Large intestine (tissue), 3 donors: ENCODE data around the gene FAM131A. TPM values are rescaled to one million over a fixed set of nuclear protein-coding genes. Genes with fewer than 3 reads are reported as not detected.
A peak's percentile ranks its signal among the peaks of the same experiment; 100 is the strongest.

Experiments used
- DNase-seq, 2 donors: peaks; one replicate each; pipeline versions ENCODE4 v3.0.0 to v3.0.0-alpha.2; 2013
- H3K27ac ChIP-seq: one replicate; pipeline ENCODE4 v1.5.1; 2013; ENCODE audit warnings: low read length
- H3K27me3 ChIP-seq: 2 replicates; pipeline ENCODE4 v1.6.1; 2013; ENCODE audit warnings: low read length; ENCODE audit not compliant: control insufficient read depth, insufficient read depth
- H3K36me3 ChIP-seq: 2 replicates; pipeline ENCODE4 v1.6.1; 2013; ENCODE audit warnings: low read length; ENCODE audit not compliant: control insufficient read depth, insufficient read depth
- H3K4me1 ChIP-seq: one replicate; pipeline ENCODE4 v1.6.1; 2013; ENCODE audit warnings: low read length; ENCODE audit not compliant: control insufficient read depth, insufficient read depth
- H3K4me3 ChIP-seq: one replicate; pipeline ENCODE4 v1.5.1; 2013; ENCODE audit warnings: low read length
- H3K9me3 ChIP-seq: one replicate; pipeline ENCODE4 v1.6.1; 2013; ENCODE audit warnings: mild to moderate bottlenecking, low read depth, low read length, moderate library complexity; ENCODE audit not compliant: control insufficient read depth
- WGBS: methylation state at CpG from one replicate; pipeline ENCODE4 v1.1.5; 2013; ENCODE audit warnings: low lambda C conversion rate; ENCODE audit not compliant: insufficient coverage; 5-methylcytosine and 5-hydroxymethylcytosine counted together
- polyA plus RNA-seq: library from polyadenylated mRNA; unstranded; fragments of 120-200 nt; gene quantifications from one replicate; pipeline ENCODE4 v1.2.1, GENCODE V29; 2013

Gene FAM131A
- polyA plus RNA-seq, 1 donor: 14.9 TPM

- Histone ChIP-seq H3K27ac (peak overlapping the region; percentile 99), H3K4me3 (peak overlapping the region; percentile 93), H3K4me1 (peaks cover 30% of the 10 kb centered on the region), H3K27me3 (no peaks in the 10 kb centered on the region), H3K36me3 (peaks cover 33% of the 10 kb centered on the region), H3K9me3 (no peaks in the 10 kb centered on the region)
- peak; percentile 99 for DNase-seq
- WGBS: no CpG with 5 or more reads among the region's 68 CpGs
Observed at GRCh38 chr3:184362668-184363546, 25.5 kb downstream of the FAM131A start.

GRCh38 chr3:184366619-184367289 is 29.4 kb downstream of the FAM131A start:
- peak; percentile 58 to 85 for DNase-seq
- Histone ChIP-seq H3K27me3 (no peaks in the 10 kb centered on the region), H3K9me3 (no peaks in the 10 kb centered on the region), H3K36me3 (peaks cover 39% of the 10 kb centered on the region), H3K27ac (peak overlapping the region; percentile 71), H3K4me1 (peaks cover 11% of the 10 kb centered on the region), H3K4me3 (no peak overlapping the region)
- no CpG with 5 or more reads among the region's 5 CpGs for WGBS

DNA sequence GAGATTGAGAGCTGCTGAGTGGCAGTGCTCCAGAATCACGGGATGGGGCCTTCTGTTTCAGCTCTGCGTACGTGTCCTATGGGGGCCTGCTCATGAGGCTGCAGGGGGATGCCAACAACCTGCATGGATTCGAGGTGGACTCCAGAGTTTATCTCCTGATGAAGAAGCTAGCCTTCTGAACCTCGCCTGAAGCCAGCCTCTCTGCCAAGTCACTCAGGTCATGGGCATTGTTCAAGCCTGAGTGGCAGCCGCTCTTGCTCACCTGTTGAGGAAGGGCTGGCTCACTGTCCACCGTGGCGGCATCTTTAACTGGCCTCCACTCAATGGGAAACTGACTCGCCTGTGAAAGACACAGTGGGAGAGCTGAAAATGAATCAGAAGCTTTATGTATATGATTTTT is 30.7 kb downstream of the FAM131A start:
- no peak overlapping the region for H3K4me3 ChIP-seq
- no CpG with 5 or more reads among the region's 9 CpGs for WGBS
- peaks cover 39% of the 10 kb centered on the region for H3K36me3 ChIP-seq
- H3K4me1 ChIP-seq: peaks cover 11% of the 10 kb centered on the region
- no peaks in the 10 kb centered on the region for H3K27me3 ChIP-seq
- no peak overlapping the region for H3K27ac ChIP-seq
- no peaks in the 10 kb centered on the region for H3K9me3 ChIP-seq
- DNase-seq: no peak

- Histone ChIP-seq H3K4me1 (peaks cover 11% of the 10 kb centered on the region), H3K4me3 (no peak overlapping the region), H3K27ac (no peak overlapping the region), H3K27me3 (peaks cover 3% of the 10 kb centered on the region), H3K36me3 (peaks cover 39% of the 10 kb centered on the region), H3K9me3 (no peaks in the 10 kb centered on the region)
- WGBS: no CpG with 5 or more reads among the region's 3 CpGs
- no peak for DNase-seq
Observed at GRCh38 chr3:184368586-184369183, 31.3 kb downstream of the FAM131A start.

- Histone ChIP-seq H3K27me3 (peaks cover 11% of the 10 kb centered on the region), H3K27ac (no peak overlapping the region), H3K4me1 (peaks cover 5% of the 10 kb centered on the region), H3K9me3 (no peaks in the 10 kb centered on the region), H3K36me3 (peaks cover 24% of the 10 kb centered on the region), H3K4me3 (no peak overlapping the region)
- WGBS: no CpG with 5 or more reads among the region's 5 CpGs
- peak; percentile 83 to 85 for DNase-seq
Observed at GRCh38 chr3:184371570-184372018, 34.2 kb downstream of the FAM131A start.

- no CpG with 5 or more reads among the region's 8 CpGs for WGBS
- Histone ChIP-seq H3K36me3 (peaks cover 21% of the 10 kb centered on the region), H3K9me3 (no peaks in the 10 kb centered on the region), H3K4me1 (peaks cover 2% of the 10 kb centered on the region), H3K27ac (no peak overlapping the region), H3K4me3 (no peak overlapping the region), H3K27me3 (peaks cover 16% of the 10 kb centered on the region)
- no peak for DNase-seq
Observed at GRCh38 chr3:184372296-184372821, 35.0 kb downstream of the FAM131A start.

DNA sequence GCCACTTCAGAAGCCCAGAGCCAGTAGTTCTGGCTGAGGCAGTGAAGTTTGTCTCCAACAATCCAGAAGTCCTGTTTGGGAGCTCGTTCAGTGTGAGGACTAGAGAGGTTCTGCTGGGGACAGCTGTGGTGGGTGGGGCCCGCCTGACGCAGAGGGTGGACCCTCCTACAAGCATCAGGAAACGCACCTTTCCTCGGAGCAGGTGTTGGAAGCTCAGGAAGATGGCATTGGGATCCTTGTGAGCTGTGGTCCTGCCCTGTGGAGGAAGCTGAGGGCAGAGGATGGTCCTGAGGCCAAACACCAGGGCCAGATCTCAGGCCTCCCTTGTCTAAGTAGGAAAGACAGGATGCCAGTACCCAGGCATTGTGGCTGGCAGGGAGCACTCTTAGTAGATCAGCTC is 35.5 kb downstream of the FAM131A start:
- no peak for DNase-seq
- H3K4me3 ChIP-seq: no peak overlapping the region
- peaks cover 18% of the 10 kb centered on the region for H3K27me3 ChIP-seq
- no peak overlapping the region for H3K27ac ChIP-seq
- H3K9me3 ChIP-seq: no peaks in the 10 kb centered on the region
- peaks cover 18% of the 10 kb centered on the region for H3K36me3 ChIP-seq
- no CpG with 5 or more reads among the region's 5 CpGs for WGBS
- peaks cover 3% of the 10 kb centered on the region for H3K4me1 ChIP-seq

DNA sequence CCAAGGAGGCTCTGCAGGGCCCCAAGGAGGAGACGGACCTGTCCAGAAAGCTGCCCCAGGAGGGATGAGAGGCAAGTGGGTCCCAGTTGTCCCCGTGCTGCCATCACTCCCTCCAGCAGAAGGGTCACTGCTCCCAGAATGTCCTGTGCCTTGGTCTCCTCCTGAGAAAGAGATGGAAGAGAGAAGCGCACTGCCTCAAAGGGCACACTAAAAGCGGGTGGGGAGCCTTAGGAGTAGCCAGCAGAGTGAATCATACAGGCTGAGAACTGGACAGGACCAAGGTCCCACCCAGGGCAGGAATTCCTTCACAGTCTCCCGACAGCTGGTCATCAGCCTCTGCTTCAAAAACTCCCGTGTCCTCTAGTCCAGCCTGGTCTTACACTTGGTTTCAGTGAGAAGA is 36.0 kb downstream of the FAM131A start:
- Histone ChIP-seq H3K27ac (no peak overlapping the region), H3K27me3 (peaks cover 21% of the 10 kb centered on the region), H3K4me3 (no peak overlapping the region), H3K4me1 (peaks cover 6% of the 10 kb centered on the region), H3K36me3 (peaks cover 13% of the 10 kb centered on the region), H3K9me3 (no peaks in the 10 kb centered on the region)
- DNase-seq: no peak
- no CpG with 5 or more reads among the region's 6 CpGs for WGBS

GRCh38 chr3:184375747-184376461 is 38.5 kb downstream of the FAM131A start:
- Histone ChIP-seq H3K4me3 (no peak overlapping the region), H3K4me1 (peaks cover 13% of the 10 kb centered on the region), H3K9me3 (no peaks in the 10 kb centered on the region), H3K36me3 (no peaks in the 10 kb centered on the region), H3K27ac (no peak overlapping the region), H3K27me3 (peaks cover 36% of the 10 kb centered on the region)
- 100% methylated on average over 2 of the region's 12 CpGs for WGBS
- no peak for DNase-seq

- Histone ChIP-seq H3K4me1 (peaks cover 21% of the 10 kb centered on the region), H3K27ac (no peak overlapping the region), H3K4me3 (no peak overlapping the region), H3K27me3 (peaks cover 51% of the 10 kb centered on the region), H3K36me3 (no peaks in the 10 kb centered on the region), H3K9me3 (peaks cover 5% of the 10 kb centered on the region)
- WGBS: no CpG with 5 or more reads among the region's 5 CpGs
- no peak for DNase-seq
Observed at GRCh38 chr3:184377374-184377773, 40.0 kb downstream of the FAM131A start.
